ENCODE data around the gene PHYHIPL. TPM values are rescaled to one million over a fixed set of nuclear protein-coding genes. Genes with fewer than 3 reads are reported as not detected.

Gene PHYHIPL
- total RNA-seq, 1 donor from 2014 or later = 0.17 TPM

GRCh38 chr10:59242991-59243390 lies 66.5 kb downstream of the PHYHIPL start:
- TF ChIP-seq, protein P1, sequence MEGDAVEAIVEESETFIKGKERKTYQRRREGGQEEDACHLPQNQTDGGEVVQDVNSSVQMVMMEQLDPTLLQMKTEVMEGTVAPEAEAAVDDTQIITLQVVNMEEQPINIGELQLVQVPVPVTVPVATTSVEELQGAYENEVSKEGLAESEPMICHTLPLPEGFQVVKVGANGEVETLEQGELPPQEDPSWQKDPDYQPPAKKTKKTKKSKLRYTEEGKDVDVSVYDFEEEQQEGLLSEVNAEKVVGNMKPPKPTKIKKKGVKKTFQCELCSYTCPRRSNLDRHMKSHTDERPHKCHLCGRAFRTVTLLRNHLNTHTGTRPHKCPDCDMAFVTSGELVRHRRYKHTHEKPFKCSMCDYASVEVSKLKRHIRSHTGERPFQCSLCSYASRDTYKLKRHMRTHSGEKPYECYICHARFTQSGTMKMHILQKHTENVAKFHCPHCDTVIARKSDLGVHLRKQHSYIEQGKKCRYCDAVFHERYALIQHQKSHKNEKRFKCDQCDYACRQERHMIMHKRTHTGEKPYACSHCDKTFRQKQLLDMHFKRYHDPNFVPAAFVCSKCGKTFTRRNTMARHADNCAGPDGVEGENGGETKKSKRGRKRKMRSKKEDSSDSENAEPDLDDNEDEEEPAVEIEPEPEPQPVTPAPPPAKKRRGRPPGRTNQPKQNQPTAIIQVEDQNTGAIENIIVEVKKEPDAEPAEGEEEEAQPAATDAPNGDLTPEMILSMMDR (IDR thresholded peaks at IDR 0.05; ENCODE audit: insufficient read depth, low read length, poor library complexity, severe bottlenecking) = no peak
- DNase-seq (ENCODE audit: low read depth) = no peak
- H3K27me3 ChIP-seq (ENCODE audit: control insufficient read depth, insufficient read depth, low read length) = no peaks in the 10 kb centered on the region
- H3K4me3 ChIP-seq (ENCODE audit: low read depth, low read length) = no peak overlapping the region
- no peaks in the 10 kb centered on the region for H3K36me3 ChIP-seq (ENCODE audit: control insufficient read depth, insufficient read depth, low read length)

GRCh38 chr10:59243611-59244195 lies 67.3 kb downstream of the PHYHIPL start:
- TF ChIP-seq, protein P1 (IDR thresholded peaks at IDR 0.05; ENCODE audit: insufficient read depth, low read length, poor library complexity, severe bottlenecking) = no peak
- no peaks in the 10 kb centered on the region for H3K36me3 ChIP-seq (ENCODE audit: control insufficient read depth, insufficient read depth, low read length)
- no peak overlapping the region for H3K4me3 ChIP-seq (ENCODE audit: low read depth, low read length)
- DNase-seq (ENCODE audit: low read depth) = no peak
- no peaks in the 10 kb centered on the region for H3K27me3 ChIP-seq (ENCODE audit: control insufficient read depth, insufficient read depth, low read length)

- DNase-seq (ENCODE audit: low read depth) = no peak
- TF ChIP-seq, protein P1 (IDR thresholded peaks at IDR 0.05; ENCODE audit: insufficient read depth, low read length, poor library complexity, severe bottlenecking) = no peak
These were observed 68.4 kb downstream of the PHYHIPL start for GRCh38 chr10:59244871-59245270.

DNA sequence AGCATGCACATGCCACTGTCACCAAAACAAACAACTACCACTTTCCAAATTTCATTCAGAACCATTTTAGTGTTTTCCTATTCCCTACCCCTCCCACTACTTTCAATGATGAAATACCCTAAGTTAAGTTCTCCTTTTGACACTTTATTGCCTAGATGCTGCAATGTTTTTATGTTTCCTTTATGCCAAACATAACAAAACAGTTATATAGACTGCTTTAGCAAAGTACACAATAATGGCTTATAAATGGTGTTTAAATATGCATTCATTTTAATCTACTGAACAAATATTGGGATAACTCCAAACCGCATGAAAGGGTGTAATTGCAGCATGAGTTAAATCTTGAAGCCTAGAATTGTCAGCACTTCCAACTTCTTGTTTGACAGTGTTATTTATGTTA lies 69.2 kb downstream of the PHYHIPL start:
- Histone ChIP-seq H3K4me3 (ENCODE audit: low read depth, low read length) (no peak overlapping the region), H3K27me3 (ENCODE audit: control insufficient read depth, insufficient read depth, low read length) (no peaks in the 10 kb centered on the region), H3K36me3 (ENCODE audit: control insufficient read depth, insufficient read depth, low read length) (no peaks in the 10 kb centered on the region)
- TF ChIP-seq, protein P1 (IDR thresholded peaks at IDR 0.05; ENCODE audit: insufficient read depth, low read length, poor library complexity, severe bottlenecking) = no peak
- DNase-seq (ENCODE audit: low read depth) = no peak

More at GRCh38 chr10:59244871-59245270, 68.4 kb downstream of the PHYHIPL start:
- Histone ChIP-seq H3K36me3 (ENCODE audit: control insufficient read depth, insufficient read depth, low read length) (no peaks in the 10 kb centered on the region), H3K27me3 (ENCODE audit: control insufficient read depth, insufficient read depth, low read length) (no peaks in the 10 kb centered on the region), H3K4me3 (ENCODE audit: low read depth, low read length) (no peak overlapping the region)

DNA sequence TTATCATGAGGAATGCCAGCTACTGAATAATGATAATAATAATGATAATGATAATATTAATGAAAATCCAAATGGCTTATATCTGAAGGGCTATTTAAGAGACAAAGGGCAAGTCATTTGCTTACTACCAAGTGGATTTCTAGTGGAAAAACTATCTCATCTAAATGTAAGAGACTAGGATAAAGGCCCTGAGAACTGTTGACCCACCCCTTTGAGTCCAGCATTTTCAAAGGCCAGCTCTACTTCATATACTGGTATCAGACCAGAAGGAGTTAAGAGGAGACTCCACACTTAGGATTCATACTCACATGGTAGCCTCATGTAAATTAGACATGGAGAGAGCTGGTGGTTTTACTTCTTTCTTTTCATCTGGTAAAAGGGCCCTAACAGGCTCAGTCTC lies 76.0 kb downstream of the PHYHIPL start:
- no peaks in the 10 kb centered on the region for H3K27me3 ChIP-seq (ENCODE audit: control insufficient read depth, insufficient read depth, low read length)
- H3K36me3 ChIP-seq (ENCODE audit: control insufficient read depth, insufficient read depth, low read length) = no peaks in the 10 kb centered on the region
- no peak overlapping the region for H3K4me3 ChIP-seq (ENCODE audit: low read depth, low read length)
- TF ChIP-seq, protein P1 (IDR thresholded peaks at IDR 0.05; ENCODE audit: insufficient read depth, low read length, poor library complexity, severe bottlenecking) = no peak
- no peak for DNase-seq (ENCODE audit: low read depth)

DNA sequence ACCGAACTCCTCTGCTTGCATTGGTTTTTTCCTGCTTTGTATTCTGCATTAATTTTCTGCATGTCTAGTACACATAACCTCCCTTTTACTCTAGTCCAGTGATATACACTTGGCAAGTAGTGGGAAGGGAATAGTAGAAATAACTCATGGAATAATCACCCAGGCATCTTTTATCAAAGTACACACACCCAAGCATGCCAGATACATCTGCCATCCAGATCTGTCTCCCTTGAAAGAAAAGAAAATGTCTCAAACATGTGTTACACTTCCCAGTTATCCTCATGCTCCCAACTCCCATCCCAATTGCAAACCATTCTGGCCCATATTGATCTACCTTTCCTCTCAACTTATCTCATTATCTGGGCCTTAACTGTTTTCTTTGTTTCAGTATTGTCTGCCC lies 79.0 kb downstream of the PHYHIPL start:
- Histone ChIP-seq H3K27me3 (ENCODE audit: control insufficient read depth, insufficient read depth, low read length) (no peaks in the 10 kb centered on the region), H3K4me3 (ENCODE audit: low read depth, low read length) (no peak overlapping the region), H3K36me3 (ENCODE audit: control insufficient read depth, insufficient read depth, low read length) (no peaks in the 10 kb centered on the region)
- TF ChIP-seq, protein P1 (IDR thresholded peaks at IDR 0.05; ENCODE audit: insufficient read depth, low read length, poor library complexity, severe bottlenecking) = no peak
- DNase-seq (ENCODE audit: low read depth) = no peak

All from kidney epithelial cell (primary cell).